Neural cell (in vitro differentiated cells): ENCODE measurements around the gene RMP24.

Experiments used
- EP300 ChIP-seq: fragments of 450-650 bp; conservative IDR thresholded peaks from 2 replicates; pipeline ENCODE4 v1.6.1; 2014; ENCODE audit warnings: antibody characterized with exemption, mild to moderate bottlenecking, moderate library complexity; ENCODE audit not compliant: poor library complexity, severe bottlenecking
- RAD21 ChIP-seq: fragments of 450-650 bp; conservative IDR thresholded peaks from 2 replicates; pipeline ENCODE4 v1.6.1; 2014; ENCODE audit warnings: antibody characterized with exemption, mild to moderate bottlenecking, moderate library complexity
- SMC3 ChIP-seq: fragments of 450-650 bp; conservative IDR thresholded peaks from 2 replicates; pipeline ENCODE4 v1.6.1; 2014; ENCODE audit warnings: antibody characterized with exemption, mild to moderate bottlenecking, moderate library complexity; ENCODE audit not compliant: poor library complexity
- TF ChIP-seq, protein P1 (sequence below): fragments of 450-650 bp; IDR thresholded peaks from 2 replicates; pipeline ENCODE4 v1.5.1; 2014; ENCODE audit warnings: antibody characterized with exemption, mild to moderate bottlenecking, moderate library complexity; ENCODE audit not compliant: poor library complexity, severe bottlenecking

DNA sequence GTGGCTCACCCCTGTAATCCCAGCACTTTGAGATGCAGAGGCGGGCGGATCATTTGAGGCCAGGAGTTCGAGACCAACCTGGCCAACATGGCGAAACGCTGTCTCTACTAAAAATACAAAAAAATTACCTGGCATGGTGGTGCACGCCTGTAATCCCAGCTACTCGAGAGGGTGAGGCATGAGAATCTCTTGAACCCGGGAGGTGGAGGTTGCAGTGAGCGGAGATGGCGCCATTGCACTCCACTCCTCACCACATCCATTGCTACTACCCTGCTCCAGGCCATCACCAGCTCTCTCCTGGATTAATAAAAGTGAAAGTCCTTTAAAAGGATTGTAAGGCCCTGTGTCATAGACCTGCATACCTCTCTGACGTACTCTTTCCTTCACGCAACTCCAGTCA lies 1.2 kb downstream of the RMP24 start:
- TF ChIP-seq RAD21 = no peak
- TF ChIP-seq, protein P1, sequence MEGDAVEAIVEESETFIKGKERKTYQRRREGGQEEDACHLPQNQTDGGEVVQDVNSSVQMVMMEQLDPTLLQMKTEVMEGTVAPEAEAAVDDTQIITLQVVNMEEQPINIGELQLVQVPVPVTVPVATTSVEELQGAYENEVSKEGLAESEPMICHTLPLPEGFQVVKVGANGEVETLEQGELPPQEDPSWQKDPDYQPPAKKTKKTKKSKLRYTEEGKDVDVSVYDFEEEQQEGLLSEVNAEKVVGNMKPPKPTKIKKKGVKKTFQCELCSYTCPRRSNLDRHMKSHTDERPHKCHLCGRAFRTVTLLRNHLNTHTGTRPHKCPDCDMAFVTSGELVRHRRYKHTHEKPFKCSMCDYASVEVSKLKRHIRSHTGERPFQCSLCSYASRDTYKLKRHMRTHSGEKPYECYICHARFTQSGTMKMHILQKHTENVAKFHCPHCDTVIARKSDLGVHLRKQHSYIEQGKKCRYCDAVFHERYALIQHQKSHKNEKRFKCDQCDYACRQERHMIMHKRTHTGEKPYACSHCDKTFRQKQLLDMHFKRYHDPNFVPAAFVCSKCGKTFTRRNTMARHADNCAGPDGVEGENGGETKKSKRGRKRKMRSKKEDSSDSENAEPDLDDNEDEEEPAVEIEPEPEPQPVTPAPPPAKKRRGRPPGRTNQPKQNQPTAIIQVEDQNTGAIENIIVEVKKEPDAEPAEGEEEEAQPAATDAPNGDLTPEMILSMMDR = no peak
- no peak for TF ChIP-seq EP300
- TF ChIP-seq SMC3 = no peak
